Measurements from ENCODE around the gene GADD45G.

GRCh38 chr9:89564346-89564878, 40.4 kb upstream of the GADD45G start:
- TF ChIP-seq ZNF274 (IDR thresholded peaks at IDR 0.05; ENCODE audit: low read depth, low read length) (no peak), SUZ12 (IDR thresholded peaks at IDR 0.05; ENCODE audit: extremely low read depth, insufficient read depth, insufficient read length) (no peak), YY1 (IDR thresholded peaks at IDR 0.05; ENCODE audit: insufficient read depth, insufficient read length) (no peak)
